Hippocampal formation (tissue), 2 donors: ENCODE data around the gene EGF.
"Not testable (repeated sequence)": the region's sequence is repeated elsewhere in the genome, so short reads cannot be mapped to it uniquely, and the experiment has no call there.

ENCODE experiments used
- DNase-seq, 2 donors: peaks; one replicate each; lab custom pipeline; 2025; lab: John Stamatoyannopoulos, UW

Gene EGF

DNA sequence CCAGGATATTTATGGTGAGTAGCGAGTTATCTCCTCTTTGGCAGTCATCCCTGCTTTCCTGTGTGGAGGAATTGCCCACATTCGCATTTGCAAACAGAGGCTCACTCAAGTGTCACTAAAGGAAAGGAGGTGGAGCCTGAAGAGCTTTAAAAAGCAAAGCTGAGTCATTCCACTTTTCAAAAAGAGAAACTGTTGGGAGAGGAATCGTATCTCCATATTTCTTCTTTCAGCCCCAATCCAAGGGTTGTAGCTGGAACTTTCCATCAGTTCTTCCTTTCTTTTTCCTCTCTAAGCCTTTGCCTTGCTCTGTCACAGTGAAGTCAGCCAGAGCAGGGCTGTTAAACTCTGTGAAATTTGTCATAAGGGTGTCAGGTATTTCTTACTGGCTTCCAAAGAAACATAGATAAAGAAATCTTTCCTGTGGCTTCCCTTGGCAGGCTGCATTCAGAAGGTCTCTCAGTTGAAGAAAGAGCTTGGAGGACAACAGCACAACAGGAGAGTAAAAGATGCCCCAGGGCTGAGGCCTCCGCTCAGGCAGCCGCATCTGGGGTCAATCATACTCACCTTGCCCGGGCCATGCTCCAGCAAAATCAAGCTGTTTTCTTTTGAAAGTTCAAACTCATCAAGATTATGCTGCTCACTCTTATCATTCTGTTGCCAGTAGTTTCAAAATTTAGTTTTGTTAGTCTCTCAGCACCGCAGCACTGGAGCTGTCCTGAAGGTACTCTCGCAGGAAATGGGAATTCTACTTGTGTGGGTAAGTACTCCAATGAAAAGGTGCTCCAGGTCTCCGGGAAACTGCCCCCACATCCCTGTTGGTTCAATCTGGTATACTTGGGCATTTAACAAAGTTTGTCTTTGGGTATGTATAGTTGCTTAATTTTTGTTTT lies at the start of gene EGF:
TSS of gene EGF (plus strand) at position 178 of the 890 bp plus-strand sequence. CDS start at position 631, 453 bp downstream.
- peak in 1 of 2 donors; percentile 2 for DNase-seq

DNA sequence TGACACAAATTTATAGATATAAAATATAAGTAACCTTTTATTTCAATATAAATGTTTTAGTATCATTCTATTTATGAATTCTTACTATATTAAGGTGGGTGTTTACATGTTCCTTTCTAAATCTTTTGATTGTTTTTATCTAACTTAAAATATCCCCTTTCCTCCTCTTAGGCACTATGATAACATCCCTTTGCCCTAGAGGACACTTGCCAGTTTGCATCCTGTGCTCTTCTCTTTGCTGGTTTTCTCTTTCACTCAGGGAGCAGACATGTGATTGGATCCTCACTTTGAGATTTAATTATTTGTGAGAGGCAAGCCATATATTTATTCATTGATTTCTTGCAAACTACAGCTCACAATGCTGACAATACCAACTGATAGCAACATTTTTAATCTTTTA lies 48.5 kb upstream of the EGF start:
- DNase-seq = no peak

DNA sequence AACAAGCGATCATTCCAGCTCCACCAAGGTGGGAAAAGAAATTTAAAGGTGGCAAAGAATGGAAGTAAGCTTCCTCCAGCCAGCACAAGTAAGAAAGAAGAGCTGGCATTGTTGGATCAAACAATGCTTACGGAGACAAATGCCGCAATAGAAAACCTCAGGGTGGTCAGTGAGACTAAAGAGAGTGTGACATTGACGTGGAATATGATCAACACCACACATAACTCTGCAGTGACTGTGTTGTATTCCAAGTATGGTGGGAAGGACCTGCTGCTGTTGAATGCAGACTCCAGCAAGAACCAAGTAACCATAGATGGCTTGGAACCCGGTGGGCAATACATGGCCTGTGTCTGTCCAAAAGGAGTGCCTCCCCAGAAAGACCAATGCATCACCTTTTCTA lies 42.6 kb upstream of the EGF start:
- DNase-seq = no peak

DNA sequence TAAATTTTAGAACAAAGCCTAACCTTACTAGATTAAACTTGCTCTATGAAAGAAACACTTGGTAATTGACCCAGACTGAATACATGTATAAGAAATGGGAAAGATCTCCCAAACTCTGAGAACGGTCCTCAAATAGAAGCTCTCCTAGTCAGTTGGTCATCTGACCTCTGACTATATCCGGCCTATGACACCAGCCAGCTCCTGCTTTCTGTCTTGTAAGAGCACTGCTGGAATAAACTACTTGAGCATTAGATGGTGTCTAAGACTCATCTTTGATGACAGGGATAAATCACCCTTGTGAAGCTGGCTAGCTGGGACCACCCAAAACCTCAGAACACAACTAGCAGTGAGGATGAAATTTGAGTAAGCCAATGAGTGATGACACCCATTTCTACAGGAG lies 40.6 kb upstream of the EGF start:
- DNase-seq = no peak

DNA sequence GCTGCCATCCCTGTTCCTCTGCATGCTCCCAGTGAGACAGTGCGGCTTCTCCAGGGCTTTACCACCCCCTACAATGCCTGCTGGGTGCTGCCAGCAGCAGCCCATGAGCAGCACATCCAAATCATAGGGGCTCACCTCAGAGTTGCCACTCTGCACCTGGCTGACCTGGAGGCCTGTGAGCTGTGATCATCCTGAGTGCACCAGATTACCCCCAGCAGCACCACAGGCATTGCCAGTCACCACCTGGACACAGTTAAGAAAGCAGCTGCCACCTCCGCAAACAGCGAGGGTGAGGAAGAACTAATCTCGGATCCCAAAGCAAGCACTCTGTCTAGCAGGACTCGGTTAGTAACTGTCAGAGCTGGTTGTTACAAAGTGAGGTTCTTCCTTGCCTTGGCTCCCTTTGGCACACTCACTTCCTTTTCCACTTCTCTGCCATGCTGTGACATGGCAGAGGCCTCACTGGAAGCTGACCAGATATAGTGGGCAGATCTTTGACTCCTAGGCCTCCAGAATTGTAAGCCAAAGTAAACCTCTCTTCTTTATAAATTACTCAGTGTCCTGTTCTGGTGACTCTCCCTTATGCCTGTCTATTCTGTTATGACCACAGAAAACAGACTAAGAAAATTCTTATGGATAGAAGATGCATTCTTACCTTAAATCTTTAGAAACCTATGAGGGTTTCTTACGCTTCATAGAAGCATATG lies 39.6 kb upstream of the EGF start:
- DNase-seq = no peak

DNA sequence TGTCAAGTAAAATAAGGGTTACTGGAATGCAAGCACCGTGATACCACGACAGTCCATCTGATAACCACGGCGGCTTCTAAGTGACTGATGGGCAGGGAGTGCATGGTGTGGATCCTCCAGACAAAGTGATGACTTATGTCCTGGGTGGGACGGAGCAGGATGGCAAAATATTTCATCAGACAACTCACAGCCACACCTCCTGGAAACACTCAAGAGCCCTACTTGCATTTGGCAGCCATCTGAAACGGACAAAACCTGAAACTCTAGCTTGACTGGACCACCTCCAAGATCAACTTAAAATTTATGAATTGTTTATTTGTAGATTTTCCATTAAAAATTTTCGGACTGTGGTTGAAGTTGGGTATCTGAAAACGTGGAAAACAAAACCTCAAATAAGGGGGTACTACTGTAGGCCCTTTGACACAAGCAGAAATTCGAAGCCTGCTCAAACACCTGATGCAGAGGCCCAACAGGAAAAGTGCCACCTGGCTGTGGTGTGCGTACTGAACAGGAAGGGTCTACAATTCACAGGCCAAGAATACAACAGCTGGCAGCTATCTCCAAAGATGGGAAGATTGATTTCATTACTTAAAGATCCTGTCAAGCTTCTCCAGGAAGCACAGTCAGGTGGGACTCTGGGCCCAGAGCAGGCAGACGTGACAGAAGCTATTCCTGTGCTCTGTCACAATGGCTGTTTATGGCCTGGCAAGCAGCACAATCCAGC lies 38.7 kb upstream of the EGF start:
- no peak for DNase-seq

DNA sequence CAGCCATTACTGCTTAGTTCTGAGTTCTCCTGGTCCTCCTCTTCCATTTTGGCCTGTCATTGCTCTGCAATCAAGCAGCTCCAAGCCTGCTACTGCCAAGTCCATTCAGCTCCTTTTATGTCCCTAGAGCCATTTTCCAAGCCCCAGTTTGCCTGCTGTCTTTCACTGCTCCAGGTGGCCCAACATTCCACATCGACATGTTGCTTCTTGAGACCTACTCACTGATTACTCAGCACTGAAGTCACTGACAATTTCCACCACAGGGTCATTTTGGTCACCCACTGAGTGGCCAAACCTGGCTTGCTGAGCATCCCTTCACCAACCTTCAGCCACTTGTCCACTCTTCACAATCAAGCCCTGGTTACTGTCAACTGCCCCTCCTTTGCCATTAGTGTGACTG lies 37.6 kb upstream of the EGF start:
- no peak for DNase-seq

DNA sequence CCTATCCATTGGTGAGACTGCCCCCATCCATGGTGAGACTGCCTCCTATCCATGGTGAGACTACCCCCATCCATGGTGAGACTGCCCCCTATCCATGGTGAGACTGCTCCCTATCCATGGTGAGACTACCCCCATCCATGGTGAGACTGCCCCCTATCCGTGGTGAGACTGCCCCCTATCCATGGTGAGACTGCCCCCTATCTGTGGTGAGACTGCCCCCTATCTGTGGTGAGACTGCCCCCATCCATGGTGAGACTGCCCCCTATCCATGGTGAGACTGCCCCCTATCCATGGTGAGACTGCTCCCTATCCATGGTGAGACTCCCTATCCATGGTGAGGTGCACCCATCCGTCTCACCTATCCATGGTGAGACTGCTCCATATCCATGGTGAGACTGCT lies 37.1 kb upstream of the EGF start:
- DNase-seq = not testable (repeated sequence)

DNA sequence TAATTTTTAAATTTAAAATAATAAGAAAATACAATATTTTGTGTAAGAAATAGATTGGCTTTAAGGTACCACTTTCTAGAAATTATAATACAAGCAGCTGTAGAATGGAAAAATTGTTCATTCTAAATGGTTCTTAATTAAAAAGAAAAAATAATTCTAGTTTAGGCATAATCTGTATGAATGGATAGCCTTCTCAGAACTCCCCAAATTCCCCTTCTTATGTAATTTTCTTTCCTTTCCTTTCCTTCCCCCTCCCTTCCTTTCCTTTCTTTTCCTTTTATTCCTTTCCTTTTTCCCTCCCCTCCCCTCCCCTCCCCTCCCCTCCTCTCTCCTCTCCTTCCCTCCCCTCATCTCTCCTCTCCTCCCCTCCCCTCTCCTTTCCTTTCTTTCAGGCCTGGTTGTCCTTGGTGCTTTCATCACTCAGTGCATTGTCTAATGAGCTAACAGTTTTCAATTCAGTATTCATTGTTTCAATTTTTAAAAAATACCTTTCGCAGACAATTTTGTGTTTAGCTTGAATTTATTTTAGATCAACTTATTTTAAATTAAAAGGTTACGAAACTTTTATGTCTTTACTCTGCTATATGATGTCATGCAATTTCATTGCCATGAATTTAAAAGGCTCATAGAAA lies 35.9 kb upstream of the EGF start:
- DNase-seq = no peak

DNA sequence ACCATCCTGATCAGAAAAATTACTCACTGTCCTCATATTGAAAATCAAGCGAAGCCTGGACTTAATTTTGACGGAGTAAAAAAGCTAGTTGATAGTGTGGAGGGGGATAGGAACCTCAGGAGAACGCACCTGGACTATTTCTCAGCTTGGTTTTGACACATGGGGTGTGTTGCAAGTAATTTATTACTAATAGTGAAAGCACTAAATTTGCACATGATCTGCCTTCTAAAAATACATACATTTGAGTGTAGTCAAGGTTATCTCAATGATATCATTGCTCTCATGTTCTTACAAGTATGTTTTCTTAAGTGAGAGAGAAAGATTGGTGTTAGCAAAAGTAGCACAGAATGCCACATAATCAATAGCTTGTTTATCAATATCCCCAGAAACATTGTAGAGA lies 35.3 kb upstream of the EGF start:
- no peak for DNase-seq

DNA sequence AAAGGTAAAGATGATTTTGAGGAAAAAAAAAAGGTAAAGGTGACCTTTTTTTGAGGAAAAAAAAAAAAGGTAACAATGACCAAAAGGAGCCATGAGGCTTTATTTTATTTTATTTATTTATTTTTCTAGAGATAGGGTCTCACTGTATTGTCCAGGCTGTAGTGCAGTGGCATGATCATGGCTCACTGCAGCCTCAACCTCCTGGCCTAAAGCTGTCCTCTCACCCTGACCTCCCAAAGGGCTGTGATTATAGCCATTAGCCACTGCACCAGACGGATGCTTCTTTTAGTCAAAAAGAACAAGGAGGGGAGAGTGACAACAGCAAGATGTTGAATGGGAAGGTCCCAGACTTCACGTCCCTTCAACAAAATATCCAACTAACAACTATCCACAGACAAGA lies 34.3 kb upstream of the EGF start:
- no peak for DNase-seq

DNA sequence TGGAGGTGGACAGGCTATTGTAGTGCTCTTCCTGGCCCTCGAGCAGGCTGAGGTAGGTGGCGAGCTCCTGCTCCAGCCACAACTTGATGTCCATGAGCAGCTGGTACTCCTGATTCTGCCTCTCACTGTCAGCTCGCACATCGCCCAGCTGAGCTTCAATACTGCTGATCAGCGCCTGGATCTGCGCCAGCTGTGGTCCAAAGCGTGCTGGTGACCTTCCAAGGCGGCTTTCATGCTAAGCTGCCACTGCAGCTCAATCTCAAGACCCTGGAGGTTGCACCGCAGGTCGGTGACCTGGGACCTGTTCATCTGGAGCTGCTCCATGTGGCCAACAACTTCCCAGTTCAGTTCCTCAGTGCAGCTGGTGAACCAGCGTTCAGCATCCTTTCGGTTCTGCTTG lies 33.6 kb upstream of the EGF start:
- DNase-seq = no peak

DNA sequence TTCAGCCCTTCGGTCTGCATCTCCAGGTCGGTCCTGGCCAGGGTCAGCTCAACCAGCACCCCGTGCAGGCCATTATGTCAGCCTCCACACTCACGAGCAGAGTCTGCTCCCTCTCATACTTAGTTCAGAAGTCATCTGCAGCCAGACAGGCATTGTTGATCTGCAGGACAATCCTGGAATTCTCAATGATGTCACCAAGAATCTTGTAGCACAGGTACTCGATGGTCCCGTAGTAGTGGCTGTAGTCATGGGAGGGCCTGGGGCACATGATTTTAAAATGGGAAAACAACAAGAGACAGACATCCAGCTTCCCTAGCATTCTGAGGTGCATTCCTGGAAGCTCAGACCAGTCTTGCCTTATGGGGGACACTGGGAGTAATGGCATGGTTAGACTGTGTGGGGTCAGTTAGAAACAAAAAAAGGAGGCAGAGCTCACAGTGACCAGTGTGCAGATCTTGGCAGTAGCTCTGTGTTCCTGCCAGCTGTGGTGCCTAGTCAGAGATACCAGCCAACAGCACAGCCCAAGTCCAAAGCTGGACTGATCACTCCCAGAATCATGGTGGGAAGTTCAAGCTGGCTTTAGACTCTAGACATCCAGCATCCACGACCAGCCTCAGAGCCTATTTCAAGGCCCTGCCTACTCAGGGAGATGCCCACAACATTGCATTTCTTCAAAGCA lies 32.9 kb upstream of the EGF start:
- DNase-seq = no peak

DNA sequence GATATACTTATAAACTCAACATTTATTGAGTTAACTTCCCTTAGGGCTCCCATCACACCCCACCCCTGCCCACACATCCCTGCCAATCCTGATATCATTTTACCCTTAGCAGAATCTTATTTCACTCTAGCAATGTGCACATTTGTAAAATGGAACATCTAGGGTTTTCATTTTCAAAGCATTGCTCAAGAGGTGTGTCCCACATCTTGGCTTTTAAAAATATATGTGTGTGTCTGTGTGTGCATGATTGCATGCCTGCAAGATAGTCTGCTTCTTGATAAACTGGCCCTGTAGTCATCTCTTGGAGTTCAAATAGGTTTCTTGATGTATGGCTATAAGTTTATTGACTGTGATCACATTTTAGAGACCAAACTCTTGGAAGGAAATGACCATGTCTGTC lies 26.4 kb upstream of the EGF start:
- no peak for DNase-seq

DNA sequence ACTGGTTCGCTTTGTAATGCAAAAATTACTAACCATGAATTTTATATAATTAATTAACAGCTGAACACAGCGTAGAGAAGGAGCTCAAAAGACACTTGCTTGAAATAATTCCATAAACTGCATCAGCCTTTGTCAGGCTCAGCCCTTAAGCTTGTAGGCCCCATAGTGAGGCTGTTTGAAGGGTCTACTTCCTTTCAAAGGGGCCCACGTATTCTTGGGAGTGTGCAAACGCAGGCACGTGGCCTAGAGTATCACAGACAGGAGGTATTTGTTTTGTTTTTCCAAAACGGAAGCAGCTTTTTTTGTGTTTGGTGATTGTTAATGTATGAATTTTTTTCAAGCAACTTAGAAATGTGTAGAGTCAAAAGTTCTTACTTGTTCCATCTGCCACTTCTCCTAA lies 25.6 kb upstream of the EGF start:
- DNase-seq = no peak

DNA sequence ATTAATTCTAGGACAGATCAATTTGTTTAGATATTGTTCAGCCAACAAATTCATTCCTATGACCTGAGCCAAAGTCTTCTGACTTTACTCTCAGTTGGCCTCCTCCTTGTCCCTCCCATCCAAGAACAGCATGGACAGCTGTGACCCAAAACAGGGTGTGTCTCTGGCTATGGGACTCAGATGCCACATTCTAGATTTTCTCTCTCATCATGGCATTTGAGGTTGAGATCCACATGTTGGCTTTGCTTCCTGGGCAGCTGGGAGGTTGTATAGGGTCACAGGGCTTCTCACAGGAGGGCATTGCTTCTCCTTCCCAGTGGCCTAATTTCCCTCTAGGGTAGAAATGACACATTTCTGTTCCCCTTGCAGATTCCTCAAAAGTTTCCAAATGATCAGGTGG lies 22.6 kb upstream of the EGF start:
- no peak for DNase-seq

DNA sequence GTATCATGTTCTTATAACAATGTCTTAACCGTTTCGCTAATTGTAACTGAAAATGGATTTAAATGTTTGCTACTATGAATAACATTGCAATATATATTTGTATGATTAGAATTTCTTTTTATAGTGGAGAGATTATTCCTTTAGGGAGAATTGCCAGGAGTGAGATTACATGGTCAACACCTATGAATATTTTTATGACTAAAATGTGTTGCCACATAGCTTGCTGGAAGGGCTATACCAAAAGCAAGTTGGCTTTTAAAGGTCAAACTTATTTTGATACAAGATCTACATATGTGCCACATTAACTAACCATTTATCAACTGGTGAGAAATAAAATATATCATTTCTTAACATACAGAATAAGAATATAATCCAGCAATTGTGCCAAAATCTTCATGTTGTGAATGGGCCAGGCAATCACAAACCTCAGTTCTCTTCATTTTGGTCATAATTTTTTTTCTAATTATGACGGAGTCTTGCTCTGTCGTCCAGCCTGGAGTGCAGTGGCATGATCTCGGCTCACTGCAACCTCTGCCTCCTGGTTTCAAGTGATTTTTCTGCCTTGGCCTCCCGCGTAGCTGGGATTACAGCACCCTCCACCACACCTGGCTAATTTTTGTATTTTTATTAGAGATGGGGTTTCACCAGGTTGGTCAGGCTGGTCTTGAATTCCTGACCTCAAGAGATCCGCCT lies 10.0 kb upstream of the EGF start:
- no peak for DNase-seq

DNA sequence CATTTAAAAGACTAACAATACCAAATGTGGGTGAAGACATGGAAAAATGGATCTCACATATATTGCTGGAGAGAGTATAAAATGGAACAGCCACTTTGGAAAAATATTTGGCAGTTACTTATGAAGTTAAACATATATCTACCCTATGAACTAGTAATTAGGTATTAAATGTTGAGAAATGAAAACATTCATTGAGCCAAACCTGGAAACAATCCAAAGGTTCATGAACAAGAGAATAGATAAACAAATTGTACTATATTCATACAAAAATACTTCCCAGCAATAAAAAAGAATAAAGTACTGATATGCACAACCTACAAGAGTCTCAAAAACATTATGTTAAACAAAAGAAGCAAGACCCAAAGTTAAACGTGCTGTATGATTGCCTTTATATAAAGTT lies 4.0 kb upstream of the EGF start:
- DNase-seq = no peak

DNA sequence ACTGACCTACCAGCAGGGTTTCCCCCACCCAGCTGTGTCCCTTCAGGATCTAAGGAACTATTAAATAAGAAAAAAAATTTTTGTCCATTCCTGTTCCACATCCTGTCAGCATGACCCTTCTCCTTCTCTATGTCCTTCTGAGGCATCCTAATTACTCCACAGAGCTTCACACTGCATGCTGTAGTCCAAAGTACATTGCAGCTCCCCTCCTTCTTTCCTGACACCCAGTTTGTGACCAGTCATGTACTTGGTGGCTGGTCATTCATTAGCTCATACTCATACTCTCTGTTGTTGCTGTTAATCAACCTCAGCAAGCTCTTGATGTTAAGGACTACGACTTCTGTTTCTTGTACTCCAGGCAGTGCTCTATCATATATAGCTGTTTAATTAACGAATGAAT lies 2.4 kb upstream of the EGF start:
- DNase-seq = no peak

DNA sequence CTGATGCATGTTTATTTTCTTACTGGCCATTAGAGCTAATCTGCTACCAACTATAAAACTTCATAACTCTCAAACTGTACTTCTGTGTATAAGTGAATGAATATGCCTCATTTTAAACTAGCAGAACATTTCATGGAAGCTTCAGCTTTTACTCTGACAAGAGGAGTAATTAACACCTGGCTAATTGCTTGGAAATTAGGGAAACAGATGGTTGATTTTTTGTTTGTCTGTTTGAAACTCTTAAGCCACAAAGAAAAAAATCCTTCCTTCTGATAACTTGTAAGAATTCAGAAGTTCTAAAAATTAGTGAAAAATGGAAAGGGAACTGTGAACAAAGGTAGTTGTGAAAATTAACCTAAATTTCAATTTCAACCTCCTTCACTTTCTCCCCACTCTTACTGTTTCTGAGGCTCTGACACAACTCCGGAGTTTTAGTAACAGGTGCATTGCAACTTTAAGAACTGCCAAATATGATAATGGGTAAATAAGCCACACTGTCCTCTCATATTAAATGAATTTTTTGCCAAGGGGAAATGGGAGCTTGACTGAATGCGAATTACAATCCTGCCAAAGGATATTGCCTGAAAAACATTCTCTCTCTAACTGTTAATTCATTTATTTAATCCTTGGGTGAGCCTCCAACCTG lies 1.0 kb downstream of the EGF start:
- DNase-seq = no peak

DNA sequence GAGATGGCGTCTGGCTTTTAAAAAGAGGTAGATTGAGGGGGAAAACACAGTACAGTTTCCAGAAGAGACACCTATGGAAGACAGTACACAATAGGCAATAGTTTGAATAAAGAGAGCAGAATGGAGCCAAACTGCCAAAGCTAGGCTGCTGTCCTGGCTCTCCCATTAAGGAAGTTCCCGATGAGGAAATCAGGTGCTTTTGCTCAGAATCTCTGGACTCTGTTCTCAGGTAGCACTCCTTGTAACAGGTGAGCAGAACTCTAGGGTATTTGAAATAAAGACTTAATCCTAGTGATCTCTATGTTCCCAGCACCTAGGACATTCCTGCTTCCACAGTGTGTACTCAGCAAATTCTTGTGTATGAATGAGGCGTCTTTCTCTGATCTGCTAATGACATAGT lies 1.6 kb downstream of the EGF start:
- DNase-seq = no peak
